A673 (cell line): ENCODE data around the gene SLC2A13.

ENCODE experiments used
- EZH2 ChIP-seq: fragments of 200-600 bp; sonication (generic); IDR thresholded peaks from 2 replicates; pipeline ENCODE4 v1.6.1; 2017; ENCODE audit warnings: borderline replicate concordance, low read depth, mild to moderate bottlenecking, mixed read lengths, antibody characterized with exemption, low read length; ENCODE audit not compliant: poor library complexity, severe bottlenecking
- TF ChIP-seq, protein P1 (sequence below): fragments of 300-800, 200-600 bp; sonication (generic); conservative IDR thresholded peaks from 2 replicates; pipeline ENCODE4 v1.5.1; 2017; ENCODE audit warnings: low read depth, mild to moderate bottlenecking, antibody characterized with exemption, low read length, moderate library complexity, mixed read lengths

DNA sequence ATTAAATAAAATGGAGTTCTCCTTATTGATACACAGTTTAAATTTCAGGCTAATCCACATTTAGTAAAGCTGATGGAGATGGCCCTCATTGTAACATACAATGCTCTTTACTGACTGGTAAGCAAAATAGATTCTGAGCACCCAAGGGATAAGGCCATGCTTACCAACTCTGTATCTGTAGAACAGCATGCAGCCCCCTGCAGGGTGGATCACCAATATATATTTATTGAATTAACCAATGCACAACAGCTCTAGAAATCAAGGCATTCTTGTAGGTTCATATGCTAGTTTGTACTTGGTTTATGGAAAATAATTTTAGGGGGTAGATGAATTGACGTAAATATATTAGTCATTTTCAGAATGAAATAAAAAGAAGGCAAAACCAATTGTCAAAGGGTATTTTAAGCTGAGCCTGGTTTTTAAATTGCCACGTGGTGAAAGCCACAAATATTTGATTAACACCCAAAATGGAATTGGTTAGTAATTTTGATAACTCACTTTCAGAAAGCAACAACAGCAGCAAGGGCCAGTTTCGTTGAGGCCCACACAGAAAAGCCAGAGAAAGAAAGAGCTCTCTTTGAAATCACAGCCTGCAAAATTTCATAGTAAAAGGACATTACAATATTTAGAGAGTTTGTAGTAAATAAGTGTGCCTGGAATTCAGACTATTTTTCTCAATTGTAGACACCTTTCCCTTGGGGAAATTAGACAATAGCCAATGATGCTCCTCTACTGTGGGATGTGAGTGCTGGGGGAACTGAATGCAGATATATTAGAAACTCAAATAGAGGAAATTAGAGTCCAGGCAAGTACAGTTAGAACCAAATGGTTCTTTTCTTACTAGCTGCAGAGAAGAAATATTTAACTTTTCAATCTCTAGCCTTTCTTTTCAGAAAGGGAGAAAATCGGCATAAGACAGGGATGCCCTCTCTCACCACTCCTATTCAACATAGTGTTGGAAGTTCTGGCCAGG, 270.1 kb downstream of the SLC2A13 start:
- TF ChIP-seq, protein P1, sequence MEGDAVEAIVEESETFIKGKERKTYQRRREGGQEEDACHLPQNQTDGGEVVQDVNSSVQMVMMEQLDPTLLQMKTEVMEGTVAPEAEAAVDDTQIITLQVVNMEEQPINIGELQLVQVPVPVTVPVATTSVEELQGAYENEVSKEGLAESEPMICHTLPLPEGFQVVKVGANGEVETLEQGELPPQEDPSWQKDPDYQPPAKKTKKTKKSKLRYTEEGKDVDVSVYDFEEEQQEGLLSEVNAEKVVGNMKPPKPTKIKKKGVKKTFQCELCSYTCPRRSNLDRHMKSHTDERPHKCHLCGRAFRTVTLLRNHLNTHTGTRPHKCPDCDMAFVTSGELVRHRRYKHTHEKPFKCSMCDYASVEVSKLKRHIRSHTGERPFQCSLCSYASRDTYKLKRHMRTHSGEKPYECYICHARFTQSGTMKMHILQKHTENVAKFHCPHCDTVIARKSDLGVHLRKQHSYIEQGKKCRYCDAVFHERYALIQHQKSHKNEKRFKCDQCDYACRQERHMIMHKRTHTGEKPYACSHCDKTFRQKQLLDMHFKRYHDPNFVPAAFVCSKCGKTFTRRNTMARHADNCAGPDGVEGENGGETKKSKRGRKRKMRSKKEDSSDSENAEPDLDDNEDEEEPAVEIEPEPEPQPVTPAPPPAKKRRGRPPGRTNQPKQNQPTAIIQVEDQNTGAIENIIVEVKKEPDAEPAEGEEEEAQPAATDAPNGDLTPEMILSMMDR = no peak
- TF ChIP-seq EZH2 = no peak
